HFFc6 (cell line): ENCODE results near the gene TBC1D1. TPM values are rescaled to one million over a fixed set of nuclear protein-coding genes. Genes with fewer than 3 reads are reported as not detected.

Experiments used
- DNase-seq: peaks from one replicate; pipeline ENCODE4 v3.0.0-alpha.2; 2018
- H3K27ac Mint-ChIP-seq: 2 replicates; pipeline ENCODE4 v1.8.0; 2020; ENCODE audit warnings: mild to moderate bottlenecking, mixed read lengths
- H3K27me3 Mint-ChIP-seq: 2 replicates; pipeline ENCODE4 v1.8.0; 2021; ENCODE audit warnings: mild to moderate bottlenecking, moderate library complexity, mixed read lengths; ENCODE audit not compliant: insufficient read depth
- H3K36me3 Mint-ChIP-seq: 2 replicates; pipeline ENCODE4 v1.8.0; 2021; ENCODE audit warnings: low read depth, mixed read lengths
- H3K4me1 Mint-ChIP-seq: 2 replicates; pipeline ENCODE4 v1.8.0; 2020; ENCODE audit warnings: low read depth, mixed read lengths
- H3K4me3 Mint-ChIP-seq: 2 replicates; pipeline ENCODE4 v1.8.0; 2020; ENCODE audit warnings: mild to moderate bottlenecking, moderate library complexity, mixed read lengths
- H3K9me3 Mint-ChIP-seq: 2 replicates; pipeline ENCODE4 v1.8.0; 2020; ENCODE audit warnings: mild to moderate bottlenecking, mixed read lengths
- CTCF ChIP-seq: fragments of 200-600 bp; sonication (generic); IDR thresholded peaks from 2 replicates; pipeline ENCODE4 v1.5.0; 2021; ENCODE audit warnings: antibody characterized with exemption, mild to moderate bottlenecking
- total RNA-seq, 6 experiments: library from RNA; stranded (reverse); fragmentation: NEBNext Ultra II Directional; extraction: Animal tissue kit (Norgen Biotek cat#: 25700); gene quantifications; 2 replicates in 1 of 6; 3 replicates in 5 of 6; pipeline ENCODE4 v1.2.3, GENCODE V29; 2021

The TBC1D1 gene
- total RNA-seq, 6 experiments from 2014 or later: 78.5 to 126 (median 112) TPM

GRCh38 chr4:37989398-37990260 lies 98.7 kb downstream of the TBC1D1 start:
- Mint-ChIP-seq H3K27ac (peak overlapping the region; percentile 42; the same call in 1 of the 2 replicates), H3K4me1 (peaks cover 28% of the 10 kb centered on the region), H3K36me3 (peaks cover 16% of the 10 kb centered on the region; the same call in 1 of the 2 replicates), H3K9me3 (no peaks in the 10 kb centered on the region), H3K4me3 (no peak overlapping the region), H3K27me3 (no peaks in the 10 kb centered on the region)
- no peak for DNase-seq
- TF ChIP-seq CTCF: no peak

GRCh38 chr4:37990731-37991245 lies 99.9 kb downstream of the TBC1D1 start:
- Mint-ChIP-seq H3K36me3 (peaks cover 16% of the 10 kb centered on the region; the same call in 1 of the 2 replicates), H3K4me1 (peaks cover 26% of the 10 kb centered on the region)

GRCh38 chr4:37991623-37992410 lies 100.9 kb downstream of the TBC1D1 start:
- H3K27ac Mint-ChIP-seq: no peak overlapping the region

More at GRCh38 chr4:37990731-37991245, 99.9 kb downstream of the TBC1D1 start:
- no peak for DNase-seq
- Mint-ChIP-seq H3K27me3 (no peaks in the 10 kb centered on the region), H3K27ac (no peak overlapping the region), H3K9me3 (no peaks in the 10 kb centered on the region), H3K4me3 (no peak overlapping the region)
- TF ChIP-seq CTCF: no peak

GRCh38 chr4:37993806-37994205 lies 102.9 kb downstream of the TBC1D1 start:
- no peak overlapping the region for H3K4me3 Mint-ChIP-seq
- no peak for DNase-seq
- no peaks in the 10 kb centered on the region for H3K9me3 Mint-ChIP-seq
- no peak overlapping the region for H3K27ac Mint-ChIP-seq
- H3K36me3 Mint-ChIP-seq: peaks cover 9% of the 10 kb centered on the region; the same call in 1 of the 2 replicates
- H3K4me1 Mint-ChIP-seq: peaks cover 19% of the 10 kb centered on the region
- no peaks in the 10 kb centered on the region for H3K27me3 Mint-ChIP-seq
- no peak for TF ChIP-seq CTCF

More at GRCh38 chr4:37991623-37992410, 100.9 kb downstream of the TBC1D1 start:
- H3K4me3 Mint-ChIP-seq: no peak overlapping the region
- DNase-seq: no peak
- H3K36me3 Mint-ChIP-seq: peaks cover 16% of the 10 kb centered on the region; the same call in 1 of the 2 replicates
- no peaks in the 10 kb centered on the region for H3K27me3 Mint-ChIP-seq
- no peak for TF ChIP-seq CTCF
- no peaks in the 10 kb centered on the region for H3K9me3 Mint-ChIP-seq
- peaks cover 23% of the 10 kb centered on the region for H3K4me1 Mint-ChIP-seq

- TF ChIP-seq CTCF: no peak
- Mint-ChIP-seq H3K4me3 (no peak overlapping the region), H3K27ac (0 out of 2 replicates have a peak overlapping the region, but pooled peaks have one; percentile 12), H3K4me1 (peaks cover 15% of the 10 kb centered on the region), H3K27me3 (no peaks in the 10 kb centered on the region), H3K36me3 (peaks cover 9% of the 10 kb centered on the region; the same call in 1 of the 2 replicates), H3K9me3 (no peaks in the 10 kb centered on the region)
- DNase-seq: no peak
These were observed 103.7 kb downstream of the TBC1D1 start for GRCh38 chr4:37994569-37994968.
